Measurements from ENCODE around the gene WASF3. TPM values are rescaled to one million over a fixed set of nuclear protein-coding genes. Genes with fewer than 3 reads are reported as not detected.

WASF3 gene
- total RNA-seq, 2 donors from 2014 or later: 3.2 to 4.0 TPM

DNA sequence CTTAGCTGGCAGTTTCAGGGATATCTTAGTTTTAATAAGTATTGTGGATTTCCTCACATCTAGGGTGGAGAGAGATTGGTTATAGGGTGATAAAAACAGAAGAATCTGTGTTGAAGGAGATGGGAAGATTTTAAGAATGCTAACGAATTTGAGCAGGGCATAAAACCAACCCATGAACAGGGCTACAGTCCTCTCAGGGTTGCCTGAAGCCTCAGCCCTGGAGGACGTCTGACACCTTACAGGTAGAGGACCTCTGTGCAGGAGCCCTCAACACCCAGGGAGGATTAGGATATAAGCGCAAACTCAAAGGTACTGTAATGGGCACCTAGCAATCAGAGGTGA is 461 bp upstream of the WASF3 start:
- peaks cover 14% of the 10 kb centered on the region for H3K27me3 ChIP-seq
- intact Hi-C loops (cut with DNase I): no loop called here
- peaks cover 5% of the 10 kb centered on the region for H3K4me1 ChIP-seq
- no peaks in the 10 kb centered on the region for H3K9me3 ChIP-seq
- DNase-seq: no peak
- no peak overlapping the region for H3K9ac ChIP-seq (ENCODE audit: low read depth in 2 of 2, low read length in 2 of 2)
- H3K27ac ChIP-seq: no peak overlapping the region
- no peaks in the 10 kb centered on the region for H3K36me3 ChIP-seq
- TF ChIP-seq, protein P1, sequence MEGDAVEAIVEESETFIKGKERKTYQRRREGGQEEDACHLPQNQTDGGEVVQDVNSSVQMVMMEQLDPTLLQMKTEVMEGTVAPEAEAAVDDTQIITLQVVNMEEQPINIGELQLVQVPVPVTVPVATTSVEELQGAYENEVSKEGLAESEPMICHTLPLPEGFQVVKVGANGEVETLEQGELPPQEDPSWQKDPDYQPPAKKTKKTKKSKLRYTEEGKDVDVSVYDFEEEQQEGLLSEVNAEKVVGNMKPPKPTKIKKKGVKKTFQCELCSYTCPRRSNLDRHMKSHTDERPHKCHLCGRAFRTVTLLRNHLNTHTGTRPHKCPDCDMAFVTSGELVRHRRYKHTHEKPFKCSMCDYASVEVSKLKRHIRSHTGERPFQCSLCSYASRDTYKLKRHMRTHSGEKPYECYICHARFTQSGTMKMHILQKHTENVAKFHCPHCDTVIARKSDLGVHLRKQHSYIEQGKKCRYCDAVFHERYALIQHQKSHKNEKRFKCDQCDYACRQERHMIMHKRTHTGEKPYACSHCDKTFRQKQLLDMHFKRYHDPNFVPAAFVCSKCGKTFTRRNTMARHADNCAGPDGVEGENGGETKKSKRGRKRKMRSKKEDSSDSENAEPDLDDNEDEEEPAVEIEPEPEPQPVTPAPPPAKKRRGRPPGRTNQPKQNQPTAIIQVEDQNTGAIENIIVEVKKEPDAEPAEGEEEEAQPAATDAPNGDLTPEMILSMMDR (IDR thresholded peaks at IDR 0.05): no peak
- H3K4me3 ChIP-seq: no peak overlapping the region

DNA sequence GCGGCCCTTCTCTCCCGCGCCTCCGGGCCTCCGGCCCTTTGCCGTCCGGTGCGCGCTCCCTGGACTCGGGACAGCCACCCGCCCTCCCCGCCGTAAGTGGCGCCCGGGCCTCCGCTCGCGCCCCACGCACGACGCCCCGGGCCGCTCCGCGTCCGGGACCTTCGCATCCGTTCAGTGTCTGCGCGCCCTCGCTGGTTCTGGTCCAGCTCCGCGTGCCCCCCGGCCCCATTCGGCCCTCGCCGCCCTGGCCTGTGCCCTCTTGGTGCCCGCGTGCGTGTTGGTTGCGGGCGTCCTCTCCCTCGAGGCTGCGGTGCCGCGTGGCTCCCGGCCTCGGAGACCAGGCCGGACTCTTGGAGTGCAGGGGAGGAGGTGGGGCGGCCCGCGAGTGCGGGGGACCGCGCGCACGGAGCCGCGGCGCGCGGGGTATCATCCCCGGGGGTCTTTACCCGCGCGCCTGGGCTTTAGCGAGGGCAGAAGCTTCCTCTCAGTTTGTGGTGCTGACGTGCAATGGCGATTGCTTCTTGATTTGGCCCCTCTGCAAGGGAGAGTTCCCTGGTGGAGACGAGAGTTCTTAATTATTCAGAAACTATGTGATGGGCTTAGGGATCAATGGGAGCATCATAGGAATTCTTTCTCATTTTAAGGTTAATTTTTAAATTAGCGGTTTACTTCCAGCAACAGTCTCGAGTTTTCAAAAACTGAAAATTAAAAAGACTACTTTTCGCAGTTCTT is 757 bp downstream of the WASF3 start:
- TF ChIP-seq, protein P1 (IDR thresholded peaks at IDR 0.05): no peak
- Histone ChIP-seq H3K27ac (no peak overlapping the region), H3K9me3 (no peaks in the 10 kb centered on the region), H3K4me1 (peaks cover 5% of the 10 kb centered on the region), H3K4me3 (peak overlapping the region; percentile 53), H3K9ac (ENCODE audit: low read depth in 2 of 2, low read length in 2 of 2) (peak overlapping the region in 1 of 2 donors; percentile 69), H3K36me3 (no peaks in the 10 kb centered on the region), H3K27me3 (peaks cover 14% of the 10 kb centered on the region)
- peak; percentile 22 for DNase-seq
- intact Hi-C loops (cut with DNase I): no loop called here

DNA sequence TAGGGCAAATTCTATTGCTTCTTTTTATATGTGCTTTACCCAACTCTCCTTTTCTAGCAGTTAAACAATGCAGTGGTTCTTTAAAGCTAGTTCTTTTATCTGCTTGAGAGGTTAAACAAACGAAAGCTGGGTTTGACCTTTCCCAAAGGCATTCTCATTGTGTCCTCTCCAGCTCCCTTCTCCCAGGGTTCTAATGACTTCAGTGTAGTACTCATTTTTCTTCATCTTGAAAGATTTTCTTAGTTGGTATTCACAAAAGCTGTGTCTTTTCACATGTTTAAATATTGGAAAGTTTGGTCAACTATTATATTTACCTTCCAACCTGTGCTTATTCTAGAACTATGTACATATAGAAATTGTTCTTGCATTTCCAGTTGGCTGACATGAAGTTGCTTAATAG is 1.5 kb downstream of the WASF3 start:
- intact Hi-C loops (cut with DNase I): no loop called here
- DNase-seq: no peak
- H3K9me3 ChIP-seq: no peaks in the 10 kb centered on the region
- H3K4me3 ChIP-seq: no peak overlapping the region
- H3K27me3 ChIP-seq: peaks cover 14% of the 10 kb centered on the region
- no peaks in the 10 kb centered on the region for H3K36me3 ChIP-seq
- no peak overlapping the region for H3K27ac ChIP-seq
- H3K9ac ChIP-seq (ENCODE audit: low read depth in 2 of 2, low read length in 2 of 2): no peak overlapping the region
- TF ChIP-seq, protein P1 (IDR thresholded peaks at IDR 0.05): no peak
- peaks cover 5% of the 10 kb centered on the region for H3K4me1 ChIP-seq

DNA sequence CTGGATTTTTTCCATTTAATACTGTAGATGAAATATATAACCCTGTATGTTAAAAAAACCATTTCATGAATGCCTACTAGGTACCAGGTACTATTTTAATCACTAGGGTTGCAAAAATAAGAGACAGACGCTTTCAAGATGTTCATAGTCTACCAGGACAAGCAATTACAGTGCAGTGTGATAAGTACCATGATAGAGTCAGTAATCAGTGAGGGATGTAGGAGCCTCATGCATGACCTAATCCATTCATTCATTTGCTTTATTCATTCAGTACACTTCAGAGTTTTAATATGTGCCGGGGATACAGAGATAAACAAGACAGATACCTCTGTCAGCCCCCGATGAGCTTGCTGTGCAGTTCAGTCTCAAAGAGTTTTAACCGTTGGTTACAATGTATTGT is 3.0 kb downstream of the WASF3 start:
- no peak overlapping the region for H3K4me3 ChIP-seq
- H3K9me3 ChIP-seq: no peaks in the 10 kb centered on the region
- intact Hi-C loops (cut with DNase I): no loop called here
- DNase-seq: no peak
- peaks cover 5% of the 10 kb centered on the region for H3K4me1 ChIP-seq
- H3K27ac ChIP-seq: no peak overlapping the region
- no peaks in the 10 kb centered on the region for H3K36me3 ChIP-seq
- no peak overlapping the region for H3K9ac ChIP-seq (ENCODE audit: low read depth in 2 of 2, low read length in 2 of 2)
- H3K27me3 ChIP-seq: peaks cover 14% of the 10 kb centered on the region
- TF ChIP-seq, protein P1 (IDR thresholded peaks at IDR 0.05): no peak

DNA sequence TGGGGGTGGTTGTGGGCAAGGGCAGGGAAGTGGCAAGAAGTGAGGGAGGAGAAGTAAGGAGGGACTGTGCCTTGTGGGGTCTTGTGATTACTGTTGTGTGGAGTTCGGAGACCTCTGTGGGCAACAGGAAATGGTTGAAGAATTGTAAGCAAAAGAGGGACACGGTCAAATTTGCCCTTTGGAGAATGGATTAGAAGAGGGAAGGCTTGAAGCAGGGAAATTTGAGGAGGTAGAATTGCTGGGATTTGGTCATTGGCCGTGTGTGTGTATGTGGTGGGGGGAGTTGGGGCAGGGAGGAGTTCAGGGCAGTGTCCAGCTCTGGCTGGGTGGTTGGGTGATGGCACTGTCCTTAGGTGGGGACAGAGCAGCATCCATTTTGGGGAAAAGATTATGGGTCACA is 3.6 kb downstream of the WASF3 start:
- TF ChIP-seq, protein P1 (IDR thresholded peaks at IDR 0.05): no peak
- Histone ChIP-seq H3K4me1 (peaks cover 5% of the 10 kb centered on the region), H3K9me3 (no peaks in the 10 kb centered on the region), H3K4me3 (no peak overlapping the region), H3K27ac (no peak overlapping the region), H3K27me3 (peaks cover 14% of the 10 kb centered on the region), H3K9ac (ENCODE audit: low read depth in 2 of 2, low read length in 2 of 2) (no peak overlapping the region), H3K36me3 (no peaks in the 10 kb centered on the region)
- intact Hi-C loops (cut with DNase I): no loop called here
- no peak for DNase-seq

Data from colonic mucosa (tissue), 4 donors.